Measurements from ENCODE around the gene ATP6V1E1. TPM values are rescaled to one million over a fixed set of nuclear protein-coding genes. Genes with fewer than 3 reads are reported as not detected.

Gene ATP6V1E1
- total RNA-seq, 4 donors from 2014 or later: 88.6 to 132 (median 119) TPM

DNA sequence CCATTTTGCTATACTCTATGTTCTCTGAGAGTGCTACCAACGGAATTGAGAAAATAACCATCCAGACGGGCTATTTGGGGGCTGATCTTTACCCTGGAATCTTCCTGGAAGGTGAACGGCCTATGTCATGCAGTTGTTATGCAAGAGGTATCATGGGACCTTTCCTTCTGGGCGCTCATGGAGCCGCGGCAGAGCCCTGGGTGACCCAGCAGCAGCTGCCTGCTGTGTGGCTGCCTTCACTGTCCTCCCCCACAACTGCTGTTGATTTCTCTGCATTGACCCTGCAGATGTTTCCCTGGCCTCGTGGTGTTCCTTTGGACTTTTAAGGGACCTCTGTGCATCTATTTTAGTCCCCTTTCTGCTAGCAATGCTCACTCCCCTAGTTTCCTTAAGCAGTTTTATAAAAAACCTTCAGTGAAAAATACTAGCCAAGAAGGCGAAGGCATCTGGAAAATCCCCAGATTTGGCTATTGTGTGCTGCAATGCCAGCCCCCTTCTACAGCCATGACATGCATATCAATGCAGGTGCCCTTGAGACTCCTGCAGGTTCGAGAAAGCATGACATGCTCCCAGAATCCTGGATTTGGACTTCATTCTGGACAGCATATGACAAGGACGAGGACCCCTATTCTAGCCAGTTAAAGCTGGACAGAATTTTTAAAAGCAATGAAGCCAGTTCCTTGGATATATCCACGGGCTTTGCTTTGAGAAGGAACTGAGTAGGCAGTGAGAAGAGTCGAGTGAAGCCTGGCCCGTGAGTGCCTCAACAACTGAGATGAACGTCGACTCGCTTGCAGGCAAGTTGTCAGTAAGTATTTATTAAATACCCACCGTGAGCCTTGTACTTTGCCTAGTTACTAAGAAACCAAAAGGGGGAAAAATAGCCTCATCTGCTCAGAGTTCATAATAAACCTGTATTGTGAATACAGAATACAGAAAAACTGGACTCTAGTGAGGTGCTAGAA, 65.4 kb downstream of the ATP6V1E1 start, which contains the start of gene SLC25A18:
SLC25A18 (plus strand) TSS at position 593 of the 965 bp plus-strand sequence. CDS start 16,447 bp downstream, outside the sequence.
- H3K4me3 ChIP-seq (replicated peaks in 1 of 3): no peak within 1 kb of the TSS
- DNase-seq: peak in 1 of 2 donors; percentile 24
- intact Hi-C loops (cut with DNase I): no loop called here
- no peak for TF ChIP-seq POLR2A (IDR thresholded peaks at IDR 0.05)
- TF ChIP-seq, protein P1, sequence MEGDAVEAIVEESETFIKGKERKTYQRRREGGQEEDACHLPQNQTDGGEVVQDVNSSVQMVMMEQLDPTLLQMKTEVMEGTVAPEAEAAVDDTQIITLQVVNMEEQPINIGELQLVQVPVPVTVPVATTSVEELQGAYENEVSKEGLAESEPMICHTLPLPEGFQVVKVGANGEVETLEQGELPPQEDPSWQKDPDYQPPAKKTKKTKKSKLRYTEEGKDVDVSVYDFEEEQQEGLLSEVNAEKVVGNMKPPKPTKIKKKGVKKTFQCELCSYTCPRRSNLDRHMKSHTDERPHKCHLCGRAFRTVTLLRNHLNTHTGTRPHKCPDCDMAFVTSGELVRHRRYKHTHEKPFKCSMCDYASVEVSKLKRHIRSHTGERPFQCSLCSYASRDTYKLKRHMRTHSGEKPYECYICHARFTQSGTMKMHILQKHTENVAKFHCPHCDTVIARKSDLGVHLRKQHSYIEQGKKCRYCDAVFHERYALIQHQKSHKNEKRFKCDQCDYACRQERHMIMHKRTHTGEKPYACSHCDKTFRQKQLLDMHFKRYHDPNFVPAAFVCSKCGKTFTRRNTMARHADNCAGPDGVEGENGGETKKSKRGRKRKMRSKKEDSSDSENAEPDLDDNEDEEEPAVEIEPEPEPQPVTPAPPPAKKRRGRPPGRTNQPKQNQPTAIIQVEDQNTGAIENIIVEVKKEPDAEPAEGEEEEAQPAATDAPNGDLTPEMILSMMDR (IDR thresholded peaks at IDR 0.05): no peak
- H3K4me1 ChIP-seq: peaks cover 0 to 7% of the 10 kb centered on the region in 2 donors
- H3K36me3 ChIP-seq: no peaks in the 10 kb centered on the region
- WGBS, 2 donors: 55 to 57% methylated on average over 17 of the region's 17 CpGs
- peak within 1 kb of the TSS; percentile 22 to 50 (median 25) for H3K27ac ChIP-seq
- H3K27me3 ChIP-seq: no peaks in the 10 kb centered on the region
- no peaks in the 10 kb centered on the region for H3K9me3 ChIP-seq

DNA sequence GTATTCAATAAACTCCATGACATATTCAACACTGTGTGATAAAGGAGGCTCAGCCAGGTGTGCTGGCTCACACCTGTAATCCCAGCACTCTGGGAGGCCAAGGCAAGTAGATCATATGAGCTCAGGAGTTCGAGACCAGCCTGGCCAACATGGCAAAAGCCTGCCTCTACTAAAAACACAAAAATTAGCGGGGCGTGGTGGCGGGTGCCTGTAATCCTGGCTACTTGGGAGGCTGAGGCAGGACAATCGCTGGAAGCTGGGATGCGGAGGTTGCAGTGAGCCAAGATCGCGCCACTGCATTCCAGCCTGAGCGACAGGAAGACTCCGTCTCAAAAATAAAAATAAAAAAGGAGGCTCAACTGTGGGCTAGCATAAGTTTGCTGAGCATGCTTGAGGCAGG, 69.4 kb downstream of the ATP6V1E1 start:
- Histone ChIP-seq H3K36me3 (no peaks in the 10 kb centered on the region), H3K27ac (no peak overlapping the region), H3K4me3 (replicated peaks in 1 of 3) (no peak overlapping the region), H3K4me1 (peaks cover 0 to 7% of the 10 kb centered on the region in 2 donors), H3K27me3 (no peaks in the 10 kb centered on the region), H3K9me3 (no peaks in the 10 kb centered on the region)
- 92 to 95% methylated on average over 10 of the region's 10 CpGs for WGBS, 2 donors
- intact Hi-C loops (cut with DNase I): no loop called here
- DNase-seq: no peak
- TF ChIP-seq POLR2A (IDR thresholded peaks at IDR 0.05): no peak
- TF ChIP-seq, protein P1 (IDR thresholded peaks at IDR 0.05): no peak

DNA sequence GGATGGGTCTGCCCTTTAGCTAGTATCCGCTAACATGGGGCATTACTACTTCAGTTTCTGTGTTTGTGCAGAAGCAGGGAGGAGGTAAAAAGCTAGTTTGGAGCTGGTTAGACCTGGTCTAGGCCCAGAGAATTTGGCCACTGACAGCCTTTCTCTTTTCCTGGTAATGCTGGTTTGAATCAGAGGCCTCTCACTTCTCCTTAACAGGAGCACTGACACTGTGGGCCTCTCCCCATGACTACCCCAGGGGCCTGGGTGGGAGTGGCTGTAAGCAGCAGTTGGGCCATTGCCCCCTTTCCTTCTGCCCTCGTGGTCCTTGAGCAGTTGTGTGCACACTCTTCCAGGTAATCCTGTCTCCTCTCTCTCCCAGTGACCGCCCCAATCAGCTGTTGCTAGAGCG, 73.7 kb downstream of the ATP6V1E1 start:
- H3K36me3 ChIP-seq: no peaks in the 10 kb centered on the region
- WGBS, 2 donors: 81 to 85% methylated on average over 4 of the region's 4 CpGs
- no peak for DNase-seq
- no peak overlapping the region for H3K27ac ChIP-seq
- H3K4me3 ChIP-seq (replicated peaks in 1 of 3): no peak overlapping the region
- H3K27me3 ChIP-seq: no peaks in the 10 kb centered on the region
- no peaks in the 10 kb centered on the region for H3K9me3 ChIP-seq
- TF ChIP-seq, protein P1 (IDR thresholded peaks at IDR 0.05): no peak
- no peak for TF ChIP-seq POLR2A (IDR thresholded peaks at IDR 0.05)
- intact Hi-C loops (cut with DNase I): no loop called here
- peaks cover 0 to 3% of the 10 kb centered on the region in 2 donors for H3K4me1 ChIP-seq

DNA sequence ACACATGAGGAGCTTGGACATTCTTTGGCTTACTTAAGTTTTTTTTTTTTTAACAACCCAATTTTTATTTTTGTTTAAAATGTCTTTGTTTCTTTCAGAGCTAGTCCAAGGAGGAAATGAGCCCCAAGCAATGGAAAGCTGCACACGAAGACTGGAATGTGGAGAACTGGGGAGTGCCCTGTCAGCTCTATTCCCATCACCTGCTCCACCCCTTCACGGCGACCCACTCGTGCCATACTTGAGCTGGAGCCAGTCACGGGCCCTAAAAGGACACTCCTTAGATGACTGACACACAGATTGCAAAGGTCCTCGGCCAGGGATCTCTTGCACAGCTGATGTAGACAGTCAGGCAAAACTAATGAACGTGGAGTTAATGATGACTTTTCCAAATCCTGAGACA, 75.8 kb downstream of the ATP6V1E1 start:
- peak; percentile 35 to 64 for DNase-seq
- H3K4me3 ChIP-seq (replicated peaks in 1 of 3): no peak overlapping the region
- no peak overlapping the region for H3K27ac ChIP-seq
- no peaks in the 10 kb centered on the region for H3K9me3 ChIP-seq
- H3K27me3 ChIP-seq: no peaks in the 10 kb centered on the region
- H3K36me3 ChIP-seq: no peaks in the 10 kb centered on the region
- TF ChIP-seq, protein P1 (IDR thresholded peaks at IDR 0.05): no peak
- TF ChIP-seq POLR2A (IDR thresholded peaks at IDR 0.05): no peak
- intact Hi-C loops (cut with DNase I): no loop called here
- WGBS, 2 donors: 58 to 69% methylated on average over 6 to 7 of the region's 7 CpGs
- peaks cover 0 to 3% of the 10 kb centered on the region in 2 donors for H3K4me1 ChIP-seq

DNA sequence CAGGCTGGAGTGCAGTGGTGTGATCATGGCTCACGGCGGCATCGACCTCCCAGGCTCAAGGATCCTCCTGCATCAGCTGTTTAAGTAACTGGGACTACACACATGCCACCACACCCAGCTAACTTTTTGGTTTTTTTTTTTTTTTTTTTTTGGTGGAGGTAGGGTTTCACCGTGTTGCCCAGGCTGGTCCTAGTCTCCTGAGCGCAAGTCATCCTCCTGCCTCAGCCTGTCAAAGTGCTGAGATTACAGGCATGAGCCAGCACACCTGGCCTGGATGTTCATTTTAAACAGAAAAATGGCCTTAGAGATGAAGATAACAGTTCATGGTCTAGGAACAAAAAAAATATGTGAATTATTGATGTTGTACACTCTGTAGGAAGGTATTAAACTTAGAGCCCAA, 78.9 kb downstream of the ATP6V1E1 start:
- 96 to 97% methylated on average over 5 of the region's 5 CpGs for WGBS, 2 donors
- no peaks in the 10 kb centered on the region for H3K36me3 ChIP-seq
- TF ChIP-seq POLR2A (IDR thresholded peaks at IDR 0.05): no peak
- TF ChIP-seq, protein P1 (IDR thresholded peaks at IDR 0.05): no peak
- H3K27ac ChIP-seq: no peak overlapping the region
- no peaks in the 10 kb centered on the region for H3K27me3 ChIP-seq
- no peak overlapping the region for H3K4me3 ChIP-seq (replicated peaks in 1 of 3)
- H3K9me3 ChIP-seq: no peaks in the 10 kb centered on the region
- H3K4me1 ChIP-seq: peaks cover 0 to 3% of the 10 kb centered on the region in 2 donors
- intact Hi-C loops (cut with DNase I): no loop called here
- no peak for DNase-seq

Measured in thyroid gland (tissue), 4 donors.